Endothelial cell of umbilical vein (primary cell): ENCODE results near the gene PACS1. TPM values are rescaled to one million over a fixed set of nuclear protein-coding genes. Genes with fewer than 3 reads are reported as not detected.

ENCODE experiments used
- BruUV-seq: library from RNA; stranded (reverse); fragments of 400-500 nt; replicated peaks from 2 replicates; lab custom pipeline; 2021; lab: Mats Ljungman, UMichigan
- CTCF ChIA-PET: fragments of 300-600, 350-600 bp; sonication (Branson Sonifier 250); formaldehyde crosslinking; loops from one replicate; lab custom pipeline; 2021; ENCODE audit warnings: antibody characterized with exemption, inconsistent platforms; lab: Charles Lee
- POLR2A ChIA-PET: fragments of 300-600, 350-600 bp; sonication (Branson Sonifier 250); formaldehyde crosslinking; loops from one replicate; lab custom pipeline; 2021; ENCODE audit warnings: antibody characterized with exemption, inconsistent platforms; lab: Charles Lee
- DNase-seq: peaks from one replicate; pipeline ENCODE4 v3.0.0-alpha.2; 2011; ENCODE audit warnings: low read depth, low spot score
- FAIRE-seq: peaks from 2 replicates; lab custom pipeline; 2011; peaks lifted over from hg19 to GRCh38; lab: Jason Lieb, UNC
- H2AFZ ChIP-seq: 2 replicates; pipeline ENCODE4 v1.6.0; 2012; ENCODE audit warnings: low read depth, low read length, control low read depth, inconsistent platforms
- H3K27ac ChIP-seq: 2 replicates; pipeline ENCODE4 v1.5.1; 2011; ENCODE audit warnings: low read depth, mild to moderate bottlenecking, control low read depth, low read length, moderate library complexity; ENCODE audit not compliant: insufficient read depth
- H3K27me3 ChIP-seq, 2 experiments: 2 replicates each; pipeline versions ENCODE4 v1.6.0 to v1.6.1; 2011; ENCODE audit warnings: low read length in 2 of 2, mixed read lengths in 1 of 2; ENCODE audit not compliant: control insufficient read depth in 2 of 2, insufficient read depth in 2 of 2
- H3K36me3 ChIP-seq, 2 experiments: 2 replicates in 1 of 2; 3 replicates in 1 of 2; pipeline ENCODE4 v1.5.1; 2011; ENCODE audit warnings: low read length in 2 of 2, mild to moderate bottlenecking in 1 of 2, moderate library complexity in 1 of 2; ENCODE audit not compliant: control insufficient read depth in 2 of 2, insufficient read depth in 2 of 2; ENCODE audit errors: extremely low read depth in 1 of 2
- H3K4me1 ChIP-seq: 3 replicates; pipeline ENCODE4 v1.5.1; 2011; ENCODE audit warnings: mild to moderate bottlenecking, low read length; ENCODE audit not compliant: control insufficient read depth, insufficient read depth; ENCODE audit errors: extremely low read depth
- H3K4me2 ChIP-seq: 2 replicates; pipeline ENCODE4 v1.6.1; 2011; ENCODE audit warnings: low read length, control low read depth, mixed read lengths; ENCODE audit not compliant: insufficient read depth
- H3K4me3 ChIP-seq, 3 experiments: fragments of 200-600 bp in 1 of 3; sonication (generic), shearing (Covaris generic) in 1 of 3; replicated peaks in 1 of 3; 2 replicates each; pipeline ENCODE4 v1.5.1; 2011 to 2016; ENCODE audit warnings: control low read depth in 3 of 3, low read length in 3 of 3, mild to moderate bottlenecking in 2 of 3, inconsistent platforms in 1 of 3, low read depth in 1 of 3, moderate library complexity in 1 of 3; ENCODE audit not compliant: insufficient read depth in 1 of 3
- H3K79me2 ChIP-seq: 2 replicates; pipeline ENCODE4 v1.6.0; 2012; ENCODE audit warnings: low read length, inconsistent platforms; ENCODE audit not compliant: control insufficient read depth, insufficient read depth
- H3K9ac ChIP-seq: replicated peaks from 2 replicates; pipeline ENCODE3; 2011; ENCODE audit warnings: low read length, control low read depth; ENCODE audit not compliant: insufficient read depth; ENCODE audit errors: extremely low read depth
- H3K9me1 ChIP-seq: replicated peaks from 3 replicates; pipeline ENCODE4 v1.6.0; 2011; ENCODE audit warnings: mild to moderate bottlenecking, low read length; ENCODE audit not compliant: control insufficient read depth, insufficient read depth; ENCODE audit errors: extremely low read depth
- H3K9me3 ChIP-seq: replicated peaks from 2 replicates; pipeline ENCODE4 v1.5.1; 2012; ENCODE audit warnings: low read length, inconsistent platforms; ENCODE audit not compliant: control insufficient read depth, insufficient read depth
- H4K20me1 ChIP-seq: replicated peaks from 2 replicates; pipeline ENCODE3; 2011; ENCODE audit warnings: mild to moderate bottlenecking, low read length; ENCODE audit not compliant: control insufficient read depth, insufficient read depth; ENCODE audit errors: extremely low read depth
- EZH2 ChIP-seq: IDR thresholded peaks from 2 replicates; pipeline ENCODE4 v1.6.1; 2012; ENCODE audit warnings: borderline replicate concordance, low read depth, mild to moderate bottlenecking, moderate library complexity, low read length, inconsistent platforms; ENCODE audit not compliant: severe bottlenecking
- FOS ChIP-seq: IDR thresholded peaks from 2 replicates; pipeline ENCODE4 v1.6.1; 2011; ENCODE audit warnings: mild to moderate bottlenecking, low read length, moderate library complexity, borderline replicate concordance; ENCODE audit not compliant: insufficient read depth
- GATA2 ChIP-seq: IDR thresholded peaks from 2 replicates; pipeline ENCODE4 v1.7.0; 2011; ENCODE audit warnings: low read depth, mild to moderate bottlenecking, moderate library complexity, mixed read lengths, low read length; ENCODE audit not compliant: insufficient read length, insufficient read depth
- JUN ChIP-seq: IDR thresholded peaks from 2 replicates; pipeline ENCODE4 v1.6.1; 2011; ENCODE audit warnings: borderline replicate concordance, low read depth; ENCODE audit not compliant: insufficient read length, insufficient read depth
- POLR2AphosphoS5 ChIP-seq: IDR thresholded peaks from 2 replicates; pipeline ENCODE4 v1.6.1; 2012; ENCODE audit warnings: low read depth, mild to moderate bottlenecking, control low read depth, low read length, moderate library complexity; ENCODE audit not compliant: insufficient read depth
- dilution Hi-C: fragments of 300-500 bp; cut with MboI; formaldehyde crosslinking; loops from one replicate; pipeline ENCODE4 v1.15.0; 2019; ENCODE audit warnings: low sequenced_read_pairs; ENCODE audit not compliant: extremely low pct_ligation_motif_present
- intact Hi-C: fragments of 100-400 bp; cut with micrococcal nuclease; formaldehyde crosslinking; loops from one replicate; pipeline ENCODE4 v1.10.0; 2022
- polyA plus RNA-seq, 4 experiments: library from polyadenylated mRNA; depleted of rRNA in 3 of 4; stranded (reverse) in 3 of 4; unstranded in 1 of 4; fragments of >200 nt; gene quantifications; 2 replicates each; pipeline versions ENCODE4 v1.2.1 to v1.2.3, GENCODE V29; 2011 to 2012; ENCODE audit warnings: missing spikeins in 1 of 4
- total RNA-seq: library from RNA; stranded (reverse); gene quantifications from 2 replicates; pipeline ENCODE4 v1.2.3, GENCODE V29; 2021
- TF ChIP-seq, protein P1 (sequence below), 2 donors: IDR thresholded peaks; 1 replicate in 1 of 2; 2 replicates in 1 of 2; pipeline ENCODE4 v1.5.1; 2011; ENCODE audit warnings: low read length in 2 of 2, mild to moderate bottlenecking in 2 of 2, moderate library complexity in 2 of 2, control low read depth in 1 of 2, inconsistent platforms in 1 of 2, low read depth in 1 of 2; ENCODE audit not compliant: insufficient read depth in 1 of 2; ENCODE audit errors: extremely low read depth in 1 of 2

The PACS1 gene
- total and polyA plus RNA-seq, 2 donors (not counting 3 experiments of a cell fraction or from before 2014, with no cell fraction given), result 26.4 to 64.4 TPM

DNA sequence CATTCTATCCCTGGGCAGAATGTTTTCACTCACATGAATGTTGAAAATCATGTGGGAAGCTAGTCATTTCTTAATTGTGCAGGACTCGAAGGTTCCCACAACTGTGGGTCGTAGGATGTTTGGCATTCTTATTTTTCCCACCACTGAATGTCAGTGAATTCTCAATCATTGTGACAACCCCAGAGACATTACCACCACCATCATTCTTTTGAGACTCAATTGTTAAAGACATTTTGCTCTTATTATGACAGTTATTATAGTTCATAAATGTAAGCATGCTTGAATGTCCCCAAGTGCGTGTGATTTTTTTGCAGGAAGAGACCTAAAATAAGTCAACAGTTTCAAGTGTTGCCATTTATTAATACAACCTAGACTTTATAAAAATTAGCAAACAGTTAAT lies 19.0 kb downstream of the PACS1 start:
- DNase-seq (no peak), FAIRE-seq (no peak)
- Histone ChIP-seq H3K4me2 (no peak overlapping the region), H3K4me1 (peaks cover under 1% of the 10 kb centered on the region), H2AFZ (no peak overlapping the region), H3K79me2 (peaks cover 28% of the 10 kb centered on the region), H3K4me3 (no peak overlapping the region), H3K27ac (no peak overlapping the region), H4K20me1 (no peaks in the 10 kb centered on the region), H3K9me3 (no peaks in the 10 kb centered on the region), H3K9ac (no peak overlapping the region), H3K27me3 (no peaks in the 10 kb centered on the region), H3K36me3 (no peaks in the 10 kb centered on the region), H3K9me1 (no peaks in the 10 kb centered on the region)
- no TSS peak for BruUV-seq
- dilution Hi-C loops, result no loop called here
- POLR2A ChIA-PET, result no interaction called here
- CTCF ChIA-PET, result no interaction called here
- TF ChIP-seq EZH2, result no peak
- no peak for TF ChIP-seq GATA2
- TF ChIP-seq POLR2AphosphoS5, result no peak
- no peak for TF ChIP-seq JUN
- TF ChIP-seq FOS, result no peak
- TF ChIP-seq, protein P1, sequence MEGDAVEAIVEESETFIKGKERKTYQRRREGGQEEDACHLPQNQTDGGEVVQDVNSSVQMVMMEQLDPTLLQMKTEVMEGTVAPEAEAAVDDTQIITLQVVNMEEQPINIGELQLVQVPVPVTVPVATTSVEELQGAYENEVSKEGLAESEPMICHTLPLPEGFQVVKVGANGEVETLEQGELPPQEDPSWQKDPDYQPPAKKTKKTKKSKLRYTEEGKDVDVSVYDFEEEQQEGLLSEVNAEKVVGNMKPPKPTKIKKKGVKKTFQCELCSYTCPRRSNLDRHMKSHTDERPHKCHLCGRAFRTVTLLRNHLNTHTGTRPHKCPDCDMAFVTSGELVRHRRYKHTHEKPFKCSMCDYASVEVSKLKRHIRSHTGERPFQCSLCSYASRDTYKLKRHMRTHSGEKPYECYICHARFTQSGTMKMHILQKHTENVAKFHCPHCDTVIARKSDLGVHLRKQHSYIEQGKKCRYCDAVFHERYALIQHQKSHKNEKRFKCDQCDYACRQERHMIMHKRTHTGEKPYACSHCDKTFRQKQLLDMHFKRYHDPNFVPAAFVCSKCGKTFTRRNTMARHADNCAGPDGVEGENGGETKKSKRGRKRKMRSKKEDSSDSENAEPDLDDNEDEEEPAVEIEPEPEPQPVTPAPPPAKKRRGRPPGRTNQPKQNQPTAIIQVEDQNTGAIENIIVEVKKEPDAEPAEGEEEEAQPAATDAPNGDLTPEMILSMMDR (IDR thresholded peaks at IDR 0.05; ENCODE audit: extremely low read depth in 1 of 2, insufficient read depth in 1 of 2, low read depth in 1 of 2, low read length in 2 of 2), result no peak
- intact Hi-C loops, result no loop called here
